HG02798 (cell line): ENCODE results near the gene MAPK8IP3.

ENCODE experiments used
- ATAC-seq: cut with Tn5 transposase; IDR thresholded peaks from one replicate; pipeline ENCODE4 v1.9.1; 2021; ENCODE audit warnings: mild to moderate bottlenecking; ENCODE audit not compliant: unreplicated experiment, poor library complexity

The MAPK8IP3 gene, protein sequence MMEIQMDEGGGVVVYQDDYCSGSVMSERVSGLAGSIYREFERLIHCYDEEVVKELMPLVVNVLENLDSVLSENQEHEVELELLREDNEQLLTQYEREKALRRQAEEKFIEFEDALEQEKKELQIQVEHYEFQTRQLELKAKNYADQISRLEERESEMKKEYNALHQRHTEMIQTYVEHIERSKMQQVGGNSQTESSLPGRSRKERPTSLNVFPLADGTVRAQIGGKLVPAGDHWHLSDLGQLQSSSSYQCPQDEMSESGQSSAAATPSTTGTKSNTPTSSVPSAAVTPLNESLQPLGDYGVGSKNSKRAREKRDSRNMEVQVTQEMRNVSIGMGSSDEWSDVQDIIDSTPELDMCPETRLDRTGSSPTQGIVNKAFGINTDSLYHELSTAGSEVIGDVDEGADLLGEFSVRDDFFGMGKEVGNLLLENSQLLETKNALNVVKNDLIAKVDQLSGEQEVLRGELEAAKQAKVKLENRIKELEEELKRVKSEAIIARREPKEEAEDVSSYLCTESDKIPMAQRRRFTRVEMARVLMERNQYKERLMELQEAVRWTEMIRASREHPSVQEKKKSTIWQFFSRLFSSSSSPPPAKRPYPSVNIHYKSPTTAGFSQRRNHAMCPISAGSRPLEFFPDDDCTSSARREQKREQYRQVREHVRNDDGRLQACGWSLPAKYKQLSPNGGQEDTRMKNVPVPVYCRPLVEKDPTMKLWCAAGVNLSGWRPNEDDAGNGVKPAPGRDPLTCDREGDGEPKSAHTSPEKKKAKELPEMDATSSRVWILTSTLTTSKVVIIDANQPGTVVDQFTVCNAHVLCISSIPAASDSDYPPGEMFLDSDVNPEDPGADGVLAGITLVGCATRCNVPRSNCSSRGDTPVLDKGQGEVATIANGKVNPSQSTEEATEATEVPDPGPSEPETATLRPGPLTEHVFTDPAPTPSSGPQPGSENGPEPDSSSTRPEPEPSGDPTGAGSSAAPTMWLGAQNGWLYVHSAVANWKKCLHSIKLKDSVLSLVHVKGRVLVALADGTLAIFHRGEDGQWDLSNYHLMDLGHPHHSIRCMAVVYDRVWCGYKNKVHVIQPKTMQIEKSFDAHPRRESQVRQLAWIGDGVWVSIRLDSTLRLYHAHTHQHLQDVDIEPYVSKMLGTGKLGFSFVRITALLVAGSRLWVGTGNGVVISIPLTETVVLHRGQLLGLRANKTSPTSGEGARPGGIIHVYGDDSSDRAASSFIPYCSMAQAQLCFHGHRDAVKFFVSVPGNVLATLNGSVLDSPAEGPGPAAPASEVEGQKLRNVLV (N-terminal part only)

DNA sequence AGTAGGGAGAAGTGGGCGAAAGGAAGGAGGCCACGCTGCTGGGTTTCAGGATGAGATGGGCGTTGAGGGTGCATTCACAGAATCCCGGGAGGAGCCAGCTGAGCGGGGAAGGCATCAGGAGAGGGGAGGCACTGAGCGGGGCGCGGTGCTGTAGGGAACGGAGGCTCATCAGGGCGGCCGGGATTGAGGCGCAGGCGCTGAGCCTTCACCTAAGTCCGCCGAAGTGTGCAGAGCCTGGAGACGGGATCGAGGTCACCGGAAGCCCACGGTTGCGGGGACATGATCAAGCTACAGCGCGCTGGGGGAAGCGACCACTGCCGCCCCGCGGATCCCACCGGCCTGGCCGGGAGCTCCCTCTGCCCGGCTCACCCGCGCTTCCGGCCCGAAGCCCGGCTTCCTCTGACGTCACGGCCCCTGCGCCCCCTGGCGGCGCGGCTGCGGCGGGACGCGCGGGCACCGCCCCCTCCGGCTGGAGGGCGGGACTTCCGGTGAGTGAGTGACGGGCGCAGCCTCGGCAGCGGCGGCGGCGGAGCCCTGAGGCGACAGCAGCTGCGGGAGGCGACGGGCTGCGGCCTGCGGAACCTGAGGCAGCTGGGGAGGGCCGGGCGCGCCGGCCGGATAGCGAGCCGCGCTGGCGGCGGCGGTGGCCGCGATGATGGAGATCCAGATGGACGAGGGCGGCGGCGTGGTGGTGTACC lies at the start of gene MAPK8IP3:
TSS of gene MAPK8IP3 (plus strand) at position 508 of the 698 bp plus-strand sequence. CDS start at position 653, 145 bp downstream.
- peak; percentile 89 for ATAC-seq

DNA sequence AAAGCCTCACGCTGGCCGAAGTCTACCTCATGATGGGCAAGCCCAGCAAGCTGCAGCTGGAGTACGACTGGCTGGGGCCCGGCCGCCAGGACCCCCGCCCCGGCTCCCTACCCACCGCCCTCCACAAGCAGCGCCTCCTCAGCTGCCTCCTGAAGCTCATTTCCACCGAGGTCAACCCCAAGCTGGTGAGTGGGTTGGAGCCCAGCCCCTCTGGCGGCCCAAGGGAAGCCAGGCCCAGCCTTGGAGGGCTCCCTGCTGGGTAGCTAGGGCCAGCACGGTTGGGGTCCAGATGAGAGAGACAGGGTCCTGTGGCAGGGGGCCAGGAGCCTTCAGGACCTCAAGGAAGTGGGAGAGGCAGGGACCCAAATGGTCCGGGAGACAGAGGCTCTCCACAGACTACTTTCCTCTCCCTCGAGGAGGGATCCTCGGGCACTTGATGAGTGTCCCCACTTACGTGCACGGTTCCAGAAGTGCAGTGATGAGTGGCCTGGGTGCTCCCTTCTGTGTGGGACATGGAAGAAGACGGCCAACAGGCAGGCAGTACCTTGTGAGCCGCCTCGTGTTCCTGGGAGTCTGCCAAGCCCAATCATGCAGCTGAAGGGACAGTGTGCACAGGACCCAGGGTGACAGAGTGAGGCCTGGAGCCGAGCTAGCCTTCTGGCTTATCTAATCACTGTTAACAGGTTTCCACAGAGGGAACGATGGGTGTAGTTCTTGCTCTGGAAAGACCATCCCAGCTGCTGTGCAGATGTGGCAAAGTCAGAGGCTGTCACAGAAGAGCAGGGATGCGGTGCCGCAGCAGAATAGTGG lies 49.0 kb upstream of the MAPK8IP3 start:
- ATAC-seq = no peak

DNA sequence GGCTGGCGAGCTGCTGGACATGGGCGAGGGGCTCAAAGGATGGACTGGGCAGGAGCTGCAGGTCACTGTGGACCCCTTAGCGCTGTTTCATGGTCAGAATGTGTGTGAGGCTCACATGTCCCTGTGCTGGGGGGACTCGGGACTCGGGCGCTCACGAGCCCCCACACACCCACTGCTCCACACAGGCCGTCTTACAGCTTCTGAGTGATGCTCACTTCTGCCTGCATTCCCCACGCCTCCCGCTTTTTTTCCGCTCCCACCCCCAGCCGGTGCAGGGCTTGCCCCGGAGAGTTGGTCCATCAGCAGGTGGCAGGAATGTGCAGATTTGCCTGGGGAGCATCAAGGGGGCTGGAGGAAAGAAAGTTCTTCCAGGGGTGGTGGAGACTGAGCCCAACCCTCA lies 48.2 kb upstream of the MAPK8IP3 start:
- ATAC-seq = no peak

- no peak for ATAC-seq
Observed at GRCh38 chr16:1659031-1659430, 47.0 kb upstream of the MAPK8IP3 start.

DNA sequence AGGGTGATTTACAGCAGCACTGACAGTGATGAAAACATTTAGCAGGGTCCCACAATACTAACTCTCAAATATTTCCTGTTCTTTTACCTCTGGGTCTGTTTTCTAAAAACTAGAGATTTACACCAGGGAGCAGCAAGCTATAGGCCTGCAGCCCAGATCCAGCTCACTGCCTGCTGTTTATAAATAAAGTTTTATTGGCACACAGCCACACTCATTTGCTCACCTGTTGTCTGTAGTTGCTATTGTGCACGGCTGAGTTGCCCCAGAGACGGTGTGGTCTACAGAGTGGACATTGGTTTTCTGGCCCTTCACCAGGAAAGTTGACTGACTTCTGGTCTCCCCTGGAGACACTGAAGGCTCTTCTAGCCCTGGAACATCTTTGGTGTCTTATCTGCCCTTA lies 44.2 kb upstream of the MAPK8IP3 start:
- no peak for ATAC-seq

- no peak for ATAC-seq
Observed at GRCh38 chr16:1662543-1662942, 43.5 kb upstream of the MAPK8IP3 start.

GRCh38 chr16:1665829-1666228 lies 40.2 kb upstream of the MAPK8IP3 start:
- no peak for ATAC-seq

- no peak for ATAC-seq
Observed at GRCh38 chr16:1666316-1666715, 39.7 kb upstream of the MAPK8IP3 start.

DNA sequence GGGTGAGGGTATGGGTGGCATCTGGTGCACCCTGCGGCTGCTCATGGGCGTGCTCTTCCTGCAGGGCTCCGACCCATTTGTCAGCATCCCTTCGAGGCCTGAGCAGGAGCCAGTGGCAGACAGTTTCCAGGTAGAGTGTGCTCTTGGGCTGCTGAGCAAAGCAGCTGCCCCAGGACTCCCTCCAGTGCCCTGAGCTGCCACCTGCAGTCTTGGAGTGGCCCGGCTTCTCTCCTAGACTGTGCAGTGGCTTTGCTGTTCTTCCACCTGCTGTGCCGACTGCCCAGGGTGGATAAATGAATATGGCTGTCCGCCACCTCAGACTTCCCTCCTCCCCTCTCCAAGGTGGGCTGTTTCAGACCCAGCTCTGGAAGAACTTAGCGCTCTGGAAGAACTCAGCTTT lies 38.7 kb upstream of the MAPK8IP3 start:
- ATAC-seq = no peak

DNA sequence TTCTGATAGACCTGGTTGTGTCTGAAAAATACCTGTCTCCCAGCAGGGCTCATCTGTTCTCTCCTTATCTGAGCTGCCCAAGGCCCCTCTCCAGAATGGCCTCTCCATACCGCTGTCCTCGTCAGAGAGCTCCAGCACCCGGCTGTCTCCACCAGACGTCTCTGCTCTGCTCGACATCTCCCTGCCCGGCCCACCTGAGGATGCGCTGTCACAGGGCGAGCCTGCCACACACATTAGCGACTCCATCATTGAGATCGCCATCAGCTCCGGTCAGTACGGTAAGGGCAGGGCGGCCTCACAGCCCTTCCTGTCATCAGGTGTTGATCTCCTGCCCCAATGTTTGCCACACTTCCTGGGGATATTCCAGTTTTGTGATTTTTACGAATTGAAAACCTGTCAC lies 38.1 kb upstream of the MAPK8IP3 start:
- ATAC-seq = no peak

DNA sequence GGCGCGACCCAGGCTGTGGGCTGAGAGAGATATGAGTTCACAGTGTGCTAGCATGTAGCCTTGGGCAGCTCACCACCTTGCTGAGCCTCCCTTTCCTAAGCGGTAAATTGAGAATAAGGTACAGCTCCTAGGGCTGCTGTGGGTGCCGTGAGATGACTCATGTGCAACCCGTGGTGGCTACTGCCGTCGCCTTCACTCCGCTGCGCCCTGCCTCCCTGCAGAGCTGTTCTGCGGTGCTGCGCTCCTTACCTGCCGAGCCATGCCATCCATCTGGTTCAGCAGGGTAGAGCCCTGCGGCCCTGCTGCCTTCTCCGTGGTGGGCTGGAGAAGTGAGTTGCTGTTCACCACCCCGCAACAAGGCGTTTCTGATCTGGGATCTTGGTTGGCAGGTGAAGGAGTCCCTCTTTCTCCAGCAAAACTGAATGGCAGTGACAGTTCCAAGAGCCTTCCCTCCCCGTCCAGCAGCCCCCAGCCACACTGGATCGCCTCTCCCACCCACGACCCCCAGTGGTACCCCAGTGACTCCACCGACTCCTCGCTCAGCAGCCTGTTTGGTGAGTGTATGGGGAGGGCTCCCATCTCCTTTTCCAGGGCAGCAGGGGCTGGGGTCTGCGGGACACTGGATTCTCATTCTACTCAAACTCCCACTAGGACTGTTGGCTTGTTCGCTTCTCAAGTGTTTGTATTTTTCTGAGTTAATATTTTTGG lies 37.2 kb upstream of the MAPK8IP3 start:
- ATAC-seq = no peak

DNA sequence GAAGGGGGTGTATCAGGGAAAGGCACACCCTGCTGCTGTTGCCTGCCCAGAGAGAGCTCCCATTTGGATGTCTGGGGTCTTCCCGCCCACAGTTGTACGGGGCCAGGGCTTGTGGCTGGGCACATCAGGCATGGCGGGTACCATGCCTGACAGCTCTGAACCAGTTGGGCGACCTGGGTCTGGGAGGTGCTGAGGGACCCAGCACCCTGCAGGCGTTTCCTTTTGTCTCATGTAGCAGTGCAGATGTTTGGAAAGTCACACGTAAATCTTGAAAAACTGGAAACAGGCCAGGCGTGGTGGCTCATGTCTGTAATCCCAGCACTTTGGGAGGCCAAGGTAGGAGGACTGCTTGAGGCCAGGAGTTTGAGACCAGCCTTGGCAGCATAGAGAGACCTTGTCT lies 36.3 kb upstream of the MAPK8IP3 start:
- ATAC-seq = no peak

DNA sequence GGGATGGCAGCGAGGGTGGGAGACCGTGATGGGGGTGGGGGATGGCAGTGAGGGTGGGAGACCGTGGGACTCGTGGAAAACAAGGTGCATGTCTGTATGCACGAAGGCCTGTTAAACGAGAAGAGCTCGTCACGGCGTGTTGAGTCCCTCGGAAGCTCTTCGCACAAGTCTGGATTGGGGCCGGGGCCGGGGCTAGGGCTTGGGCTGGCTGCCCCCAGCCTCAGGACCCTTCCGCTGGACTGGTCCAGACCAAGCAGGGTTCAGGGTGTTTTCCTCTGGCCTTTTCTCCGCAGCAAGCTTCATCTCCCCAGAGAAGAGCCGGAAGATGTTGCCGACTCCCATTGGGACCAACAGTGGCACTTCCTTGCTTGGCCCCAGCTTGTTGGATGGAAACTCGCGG lies 35.6 kb upstream of the MAPK8IP3 start:
- no peak for ATAC-seq

- ATAC-seq = no peak
Observed at GRCh38 chr16:1670866-1671265, 35.1 kb upstream of the MAPK8IP3 start.

DNA sequence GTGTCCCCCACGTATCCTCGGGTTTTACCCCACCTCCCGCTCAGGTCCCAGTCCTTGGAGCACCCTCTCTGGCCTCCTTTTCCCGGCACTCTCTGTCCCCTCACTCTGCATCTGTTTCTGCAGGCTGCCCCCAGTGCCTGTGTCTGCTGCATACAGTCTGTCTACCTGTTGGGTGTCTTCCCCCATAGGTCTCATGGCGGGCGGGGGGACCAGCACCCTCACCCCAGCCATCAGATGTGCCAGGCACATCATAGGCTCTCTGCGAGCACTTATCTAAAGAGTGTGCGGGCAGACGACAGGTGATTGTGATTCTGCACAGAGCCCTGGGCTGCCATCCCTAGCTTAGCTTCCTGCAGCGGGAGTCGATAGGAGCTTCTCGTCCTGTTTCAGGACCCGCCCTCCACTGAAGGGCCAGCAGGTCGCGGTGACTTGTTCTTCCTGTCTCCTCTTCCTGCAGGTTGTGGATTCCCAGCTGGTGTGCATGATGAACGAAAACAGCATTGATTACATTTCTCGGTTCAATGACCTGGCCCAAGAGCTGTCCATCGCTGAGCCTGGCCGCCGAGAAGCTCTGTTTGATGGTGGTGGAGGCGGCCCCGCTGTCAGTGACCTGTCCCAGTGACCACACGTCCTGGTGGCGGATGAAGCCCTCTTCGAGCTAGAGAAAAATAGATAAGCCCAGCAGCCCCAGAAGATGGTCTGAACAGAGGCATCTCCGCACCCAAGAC lies 32.4 kb upstream of the MAPK8IP3 start:
- ATAC-seq = no peak

- no peak for ATAC-seq
Observed at GRCh38 chr16:1674306-1674705, 31.7 kb upstream of the MAPK8IP3 start.

DNA sequence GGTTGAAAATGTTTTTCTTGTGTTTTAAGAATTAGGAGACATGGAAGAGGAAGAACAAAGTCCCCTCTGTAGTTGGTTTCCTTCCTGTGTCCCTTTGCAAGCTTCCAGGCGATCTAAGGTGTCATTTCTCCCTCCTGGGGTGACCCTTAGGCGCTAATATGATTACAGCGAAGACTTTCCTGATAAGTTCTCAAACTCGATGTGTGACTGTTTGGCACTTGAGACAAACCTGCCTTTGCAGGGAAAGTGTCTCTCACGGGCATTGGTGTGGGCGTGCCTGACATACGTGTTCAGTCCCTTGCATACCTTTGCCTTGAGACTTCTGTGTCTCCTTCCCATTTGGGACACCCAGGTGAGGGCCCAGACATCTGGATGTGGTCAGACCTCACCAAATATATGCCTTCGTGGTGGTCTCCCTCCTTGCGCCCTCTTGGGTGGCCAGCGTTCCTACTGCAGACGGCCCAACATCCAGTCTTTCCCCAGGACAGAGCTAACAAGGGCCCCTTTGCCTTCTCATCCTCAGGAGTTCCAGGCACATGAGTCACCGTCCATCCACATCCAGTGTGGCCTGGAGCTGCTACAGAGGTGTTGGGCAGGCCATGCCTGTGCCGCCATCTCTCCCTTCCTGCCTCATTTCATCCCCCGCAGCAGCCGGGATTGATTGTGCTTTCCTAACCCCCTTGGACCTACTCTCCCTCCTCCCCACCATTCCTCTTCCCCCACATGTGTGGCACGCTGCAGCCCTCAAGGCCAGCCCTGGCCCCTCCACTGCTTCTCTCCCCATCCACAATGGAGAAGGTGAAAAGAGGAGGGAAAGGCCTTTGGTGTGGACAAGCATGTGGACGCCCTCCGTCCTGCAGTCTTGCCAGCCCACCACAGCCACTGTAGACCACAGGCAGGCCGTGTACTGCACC lies 31.0 kb upstream of the MAPK8IP3 start:
- no peak for ATAC-seq
